HEK293 (cell line): ENCODE measurements around the gene VMO1.

Experiments
- ZNF302 ChIP-seq: fragments of 450-650 bp; formaldehyde crosslinking; IDR thresholded peaks from 2 replicates; pipeline ENCODE4 v1.5.1; 2016; ENCODE audit warnings: missing biosample characterization, missing genetic modification characterization, low read depth
- ZNF311 ChIP-seq: fragments of 450-650 bp; formaldehyde crosslinking; IDR thresholded peaks from 2 replicates; pipeline ENCODE4 v1.5.1; 2017; ENCODE audit warnings: missing biosample characterization, missing genetic modification characterization, borderline replicate concordance
- ZNF423 ChIP-seq: fragments of 450-650 bp; formaldehyde crosslinking; IDR thresholded peaks from 2 replicates; pipeline ENCODE4 v1.5.1; 2016; ENCODE audit warnings: missing biosample characterization, missing genetic modification characterization
- ZNF521 ChIP-seq: fragments of 450-650 bp; formaldehyde crosslinking; IDR thresholded peaks from 2 replicates; pipeline ENCODE4 v1.5.1; 2017; ENCODE audit warnings: missing biosample characterization, mild to moderate bottlenecking, missing genetic modification characterization
- ZSCAN23 ChIP-seq: fragments of 450-650 bp; formaldehyde crosslinking; IDR thresholded peaks from 2 replicates; pipeline ENCODE4 v1.5.1; 2016; ENCODE audit warnings: missing biosample characterization, missing genetic modification characterization
- TF ChIP-seq, protein P1 (sequence below): fragments of 450-650 bp; formaldehyde crosslinking; IDR thresholded peaks from 2 replicates; pipeline ENCODE4 v1.5.1; 2016; ENCODE audit warnings: missing biosample characterization, missing genetic modification characterization
- TF ChIP-seq, protein P2 (sequence below): fragments of 450-650 bp; formaldehyde crosslinking; IDR thresholded peaks from 2 replicates; pipeline ENCODE4 v1.5.1; 2016; ENCODE audit warnings: missing biosample characterization, missing genetic modification characterization
- TF ChIP-seq, protein P3 (sequence below): fragments of 450-650 bp; formaldehyde crosslinking; IDR thresholded peaks from 2 replicates; pipeline ENCODE4 v1.5.1; 2016; ENCODE audit warnings: missing biosample characterization, missing genetic modification characterization
- TF ChIP-seq, protein P4 (sequence below): fragments of 450-650 bp; formaldehyde crosslinking; IDR thresholded peaks from 2 replicates; pipeline ENCODE4 v1.5.1; 2016; ENCODE audit warnings: missing biosample characterization, missing genetic modification characterization

DNA sequence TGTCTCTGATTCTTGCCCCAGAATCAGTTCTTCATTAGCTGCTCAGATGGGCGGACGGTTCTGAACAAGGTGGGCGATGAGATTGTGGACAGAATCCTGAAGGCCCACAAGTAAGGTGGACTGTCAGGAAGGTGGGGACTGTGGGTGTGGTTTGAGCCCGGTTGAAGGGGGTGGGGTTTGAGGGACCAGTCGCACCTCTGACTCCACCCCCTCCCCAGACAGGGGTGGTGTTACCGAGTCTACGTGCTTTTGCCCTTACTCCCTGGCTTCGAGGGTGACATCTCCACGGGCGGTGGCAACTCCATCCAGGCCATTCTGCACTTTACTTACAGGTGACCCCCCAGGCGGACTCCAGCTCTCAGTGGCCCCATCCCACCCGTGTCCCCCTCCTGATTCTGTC lies 32.1 kb upstream of the VMO1 start:
- TF ChIP-seq ZNF311 (tag by site-specific recombination) (no peak), ZNF521 (tag by site-specific recombination) (no peak), ZNF302 (no peak), ZNF423 (tag by site-specific recombination) (no peak), ZSCAN23 (no peak)
- TF ChIP-seq, protein P1, sequence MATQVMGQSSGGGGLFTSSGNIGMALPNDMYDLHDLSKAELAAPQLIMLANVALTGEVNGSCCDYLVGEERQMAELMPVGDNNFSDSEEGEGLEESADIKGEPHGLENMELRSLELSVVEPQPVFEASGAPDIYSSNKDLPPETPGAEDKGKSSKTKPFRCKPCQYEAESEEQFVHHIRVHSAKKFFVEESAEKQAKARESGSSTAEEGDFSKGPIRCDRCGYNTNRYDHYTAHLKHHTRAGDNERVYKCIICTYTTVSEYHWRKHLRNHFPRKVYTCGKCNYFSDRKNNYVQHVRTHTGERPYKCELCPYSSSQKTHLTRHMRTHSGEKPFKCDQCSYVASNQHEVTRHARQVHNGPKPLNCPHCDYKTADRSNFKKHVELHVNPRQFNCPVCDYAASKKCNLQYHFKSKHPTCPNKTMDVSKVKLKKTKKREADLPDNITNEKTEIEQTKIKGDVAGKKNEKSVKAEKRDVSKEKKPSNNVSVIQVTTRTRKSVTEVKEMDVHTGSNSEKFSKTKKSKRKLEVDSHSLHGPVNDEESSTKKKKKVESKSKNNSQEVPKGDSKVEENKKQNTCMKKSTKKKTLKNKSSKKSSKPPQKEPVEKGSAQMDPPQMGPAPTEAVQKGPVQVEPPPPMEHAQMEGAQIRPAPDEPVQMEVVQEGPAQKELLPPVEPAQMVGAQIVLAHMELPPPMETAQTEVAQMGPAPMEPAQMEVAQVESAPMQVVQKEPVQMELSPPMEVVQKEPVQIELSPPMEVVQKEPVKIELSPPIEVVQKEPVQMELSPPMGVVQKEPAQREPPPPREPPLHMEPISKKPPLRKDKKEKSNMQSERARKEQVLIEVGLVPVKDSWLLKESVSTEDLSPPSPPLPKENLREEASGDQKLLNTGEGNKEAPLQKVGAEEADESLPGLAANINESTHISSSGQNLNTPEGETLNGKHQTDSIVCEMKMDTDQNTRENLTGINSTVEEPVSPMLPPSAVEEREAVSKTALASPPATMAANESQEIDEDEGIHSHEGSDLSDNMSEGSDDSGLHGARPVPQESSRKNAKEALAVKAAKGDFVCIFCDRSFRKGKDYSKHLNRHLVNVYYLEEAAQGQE (tag by site-specific recombination): no peak
- TF ChIP-seq, protein P2, sequence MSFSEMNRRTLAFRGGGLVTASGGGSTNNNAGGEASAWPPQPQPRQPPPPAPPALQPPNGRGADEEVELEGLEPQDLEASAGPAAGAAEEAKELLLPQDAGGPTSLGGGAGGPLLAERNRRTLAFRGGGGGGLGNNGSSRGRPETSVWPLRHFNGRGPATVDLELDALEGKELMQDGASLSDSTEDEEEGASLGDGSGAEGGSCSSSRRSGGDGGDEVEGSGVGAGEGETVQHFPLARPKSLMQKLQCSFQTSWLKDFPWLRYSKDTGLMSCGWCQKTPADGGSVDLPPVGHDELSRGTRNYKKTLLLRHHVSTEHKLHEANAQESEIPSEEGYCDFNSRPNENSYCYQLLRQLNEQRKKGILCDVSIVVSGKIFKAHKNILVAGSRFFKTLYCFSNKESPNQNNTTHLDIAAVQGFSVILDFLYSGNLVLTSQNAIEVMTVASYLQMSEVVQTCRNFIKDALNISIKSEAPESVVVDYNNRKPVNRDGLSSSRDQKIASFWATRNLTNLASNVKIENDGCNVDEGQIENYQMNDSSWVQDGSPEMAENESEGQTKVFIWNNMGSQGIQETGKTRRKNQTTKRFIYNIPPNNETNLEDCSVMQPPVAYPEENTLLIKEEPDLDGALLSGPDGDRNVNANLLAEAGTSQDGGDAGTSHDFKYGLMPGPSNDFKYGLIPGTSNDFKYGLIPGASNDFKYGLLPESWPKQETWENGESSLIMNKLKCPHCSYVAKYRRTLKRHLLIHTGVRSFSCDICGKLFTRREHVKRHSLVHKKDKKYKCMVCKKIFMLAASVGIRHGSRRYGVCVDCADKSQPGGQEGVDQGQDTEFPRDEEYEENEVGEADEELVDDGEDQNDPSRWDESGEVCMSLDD: no peak
- TF ChIP-seq, protein P3, sequence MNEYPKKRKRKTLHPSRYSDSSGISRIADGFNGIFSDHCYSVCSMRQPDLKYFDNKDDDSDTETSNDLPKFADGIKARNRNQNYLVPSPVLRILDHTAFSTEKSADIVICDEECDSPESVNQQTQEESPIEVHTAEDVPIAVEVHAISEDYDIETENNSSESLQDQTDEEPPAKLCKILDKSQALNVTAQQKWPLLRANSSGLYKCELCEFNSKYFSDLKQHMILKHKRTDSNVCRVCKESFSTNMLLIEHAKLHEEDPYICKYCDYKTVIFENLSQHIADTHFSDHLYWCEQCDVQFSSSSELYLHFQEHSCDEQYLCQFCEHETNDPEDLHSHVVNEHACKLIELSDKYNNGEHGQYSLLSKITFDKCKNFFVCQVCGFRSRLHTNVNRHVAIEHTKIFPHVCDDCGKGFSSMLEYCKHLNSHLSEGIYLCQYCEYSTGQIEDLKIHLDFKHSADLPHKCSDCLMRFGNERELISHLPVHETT (tag by site-specific recombination): no peak
- TF ChIP-seq, protein P4, sequence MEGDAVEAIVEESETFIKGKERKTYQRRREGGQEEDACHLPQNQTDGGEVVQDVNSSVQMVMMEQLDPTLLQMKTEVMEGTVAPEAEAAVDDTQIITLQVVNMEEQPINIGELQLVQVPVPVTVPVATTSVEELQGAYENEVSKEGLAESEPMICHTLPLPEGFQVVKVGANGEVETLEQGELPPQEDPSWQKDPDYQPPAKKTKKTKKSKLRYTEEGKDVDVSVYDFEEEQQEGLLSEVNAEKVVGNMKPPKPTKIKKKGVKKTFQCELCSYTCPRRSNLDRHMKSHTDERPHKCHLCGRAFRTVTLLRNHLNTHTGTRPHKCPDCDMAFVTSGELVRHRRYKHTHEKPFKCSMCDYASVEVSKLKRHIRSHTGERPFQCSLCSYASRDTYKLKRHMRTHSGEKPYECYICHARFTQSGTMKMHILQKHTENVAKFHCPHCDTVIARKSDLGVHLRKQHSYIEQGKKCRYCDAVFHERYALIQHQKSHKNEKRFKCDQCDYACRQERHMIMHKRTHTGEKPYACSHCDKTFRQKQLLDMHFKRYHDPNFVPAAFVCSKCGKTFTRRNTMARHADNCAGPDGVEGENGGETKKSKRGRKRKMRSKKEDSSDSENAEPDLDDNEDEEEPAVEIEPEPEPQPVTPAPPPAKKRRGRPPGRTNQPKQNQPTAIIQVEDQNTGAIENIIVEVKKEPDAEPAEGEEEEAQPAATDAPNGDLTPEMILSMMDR: no peak
